HG03354 (cell line): ENCODE data around the gene ADGRD1.
"Not testable (repeated sequence)": the region's sequence is repeated elsewhere in the genome, so short reads cannot be mapped to it uniquely, and the experiment has no call there.

Experiments
- ATAC-seq: cut with Tn5 transposase; IDR thresholded peaks from one replicate; pipeline ENCODE4 v1.9.1; 2021; ENCODE audit warnings: mild to moderate bottlenecking; ENCODE audit not compliant: unreplicated experiment, poor library complexity, severe bottlenecking

ADGRD1 gene

GRCh38 chr12:130953771-130954543 is at the start of gene ADGRD1:
Gene ADGRD1, plus strand, starts transcription at chr12:130953907. Its CDS starts 559 bp downstream, at chr12:130954466.
- ATAC-seq, result no peak

- ATAC-seq, result no peak
Measured at GRCh38 chr12:130904064-130904463, 49.6 kb upstream of the ADGRD1 start.

GRCh38 chr12:130904936-130905455 is 48.7 kb upstream of the ADGRD1 start:
- not testable (repeated sequence) for ATAC-seq

GRCh38 chr12:130909111-130909510 is 44.6 kb upstream of the ADGRD1 start:
- no peak for ATAC-seq

- no peak for ATAC-seq
Measured at GRCh38 chr12:130911193-130911592, 42.5 kb upstream of the ADGRD1 start.

GRCh38 chr12:130911933-130912332 is 41.8 kb upstream of the ADGRD1 start:
- ATAC-seq, result no peak

GRCh38 chr12:130916241-130916911 is 37.3 kb upstream of the ADGRD1 start:
- ATAC-seq, result no peak

- ATAC-seq, result no peak
Measured at GRCh38 chr12:130917607-130918006, 36.1 kb upstream of the ADGRD1 start.

GRCh38 chr12:130919086-130919485 is 34.6 kb upstream of the ADGRD1 start:
- no peak for ATAC-seq

GRCh38 chr12:130920119-130920703 is 33.5 kb upstream of the ADGRD1 start:
- no peak for ATAC-seq

GRCh38 chr12:130920723-130921381 is 32.9 kb upstream of the ADGRD1 start:
- ATAC-seq, result no peak

- ATAC-seq, result no peak
Measured at GRCh38 chr12:130922511-130922953, 31.2 kb upstream of the ADGRD1 start.

GRCh38 chr12:130924966-130925665 is 28.6 kb upstream of the ADGRD1 start:
- ATAC-seq, result no peak

- ATAC-seq, result no peak
Measured at GRCh38 chr12:130925666-130926015, 28.1 kb upstream of the ADGRD1 start.

GRCh38 chr12:130929363-130929762 is 24.3 kb upstream of the ADGRD1 start:
- ATAC-seq, result no peak

- no peak for ATAC-seq
Measured at GRCh38 chr12:130932061-130932930, 21.4 kb upstream of the ADGRD1 start.

GRCh38 chr12:130933269-130933995 is 20.3 kb upstream of the ADGRD1 start:
- no peak for ATAC-seq

GRCh38 chr12:130934753-130935152 is 19.0 kb upstream of the ADGRD1 start:
- no peak for ATAC-seq
